ENCODE results near the gene STAT5A. TPM values are rescaled to one million over a fixed set of nuclear protein-coding genes. Genes with fewer than 3 reads are reported as not detected.

Gene STAT5A
- total RNA-seq, 1 experiment from 2014 or later: 7.8 TPM

DNA sequence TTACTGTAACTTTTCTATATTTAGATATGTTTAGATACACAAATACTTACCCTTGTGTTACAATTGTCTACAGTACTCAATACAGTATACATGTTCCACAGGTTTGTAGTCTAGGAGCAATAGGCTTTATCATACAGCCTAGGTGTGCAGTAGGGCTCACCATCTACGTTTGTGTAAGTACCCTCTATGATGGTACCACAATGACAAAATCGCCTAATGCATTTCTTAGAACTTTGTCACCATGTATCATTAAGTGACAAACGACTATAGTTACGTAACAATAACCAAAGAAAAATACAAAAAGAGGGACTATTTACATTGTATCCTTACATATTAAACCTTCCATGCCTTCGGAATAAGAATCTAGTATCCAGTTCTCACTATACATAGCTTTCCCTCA is 20.1 kb upstream of the STAT5A start:
- DNase-seq (ENCODE audit: low read depth): no peak

DNA sequence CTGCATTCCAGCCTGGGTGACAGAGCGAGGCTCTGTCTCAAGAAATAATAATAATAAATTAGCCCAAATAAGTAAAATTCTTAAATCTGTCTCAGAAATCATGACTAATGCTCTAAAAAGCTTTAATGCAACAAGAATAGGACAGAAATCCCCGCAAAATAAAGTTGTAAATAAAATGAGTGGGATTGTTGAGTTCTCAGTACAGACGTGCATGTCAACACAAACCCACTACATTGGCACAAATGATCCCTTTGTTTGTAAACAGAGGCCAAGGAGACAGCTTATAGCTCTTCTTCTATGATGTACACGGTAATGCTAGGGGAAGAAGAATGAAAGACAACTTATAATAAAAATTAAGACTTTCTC is 18.1 kb upstream of the STAT5A start:
- no peak for DNase-seq (ENCODE audit: low read depth)

DNA sequence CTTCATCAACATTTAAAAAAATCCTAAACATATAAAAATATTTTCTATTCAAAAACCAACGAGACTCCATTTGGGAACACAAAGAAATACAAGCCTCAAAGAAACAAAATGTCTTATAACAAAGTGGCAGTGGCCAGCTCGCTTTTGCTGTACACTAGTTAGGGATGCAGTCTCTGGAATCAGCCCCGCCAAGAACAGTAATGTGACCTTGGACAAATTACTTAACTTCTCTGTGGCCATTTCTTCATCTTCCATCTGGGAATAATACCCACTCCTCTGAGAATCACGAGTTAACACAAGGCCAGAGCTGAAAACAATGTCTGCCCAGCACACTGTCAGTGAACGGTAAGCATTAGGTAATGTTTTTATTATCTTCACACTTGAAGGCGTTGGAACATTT is 17.7 kb upstream of the STAT5A start:
- DNase-seq (ENCODE audit: low read depth): no peak

- DNase-seq (ENCODE audit: low read depth): no peak
These were observed 17.1 kb upstream of the STAT5A start for GRCh38 chr17:42271006-42271778.

DNA sequence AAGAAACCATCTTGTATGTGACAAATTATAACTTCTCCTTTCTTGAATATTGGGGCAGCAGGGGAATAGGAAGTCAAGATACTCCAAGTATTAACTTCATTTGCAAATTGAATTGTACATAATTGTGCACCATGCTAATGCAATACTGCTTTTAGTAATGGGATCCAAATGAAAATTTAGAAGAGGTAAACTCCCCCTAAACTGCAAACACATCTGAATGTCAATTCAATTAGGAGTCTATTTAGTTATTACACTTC is 16.6 kb upstream of the STAT5A start:
- no peak for DNase-seq (ENCODE audit: low read depth)

GRCh38 chr17:42272162-42272907 is 16.0 kb upstream of the STAT5A start:
- no peak for DNase-seq (ENCODE audit: low read depth)

DNA sequence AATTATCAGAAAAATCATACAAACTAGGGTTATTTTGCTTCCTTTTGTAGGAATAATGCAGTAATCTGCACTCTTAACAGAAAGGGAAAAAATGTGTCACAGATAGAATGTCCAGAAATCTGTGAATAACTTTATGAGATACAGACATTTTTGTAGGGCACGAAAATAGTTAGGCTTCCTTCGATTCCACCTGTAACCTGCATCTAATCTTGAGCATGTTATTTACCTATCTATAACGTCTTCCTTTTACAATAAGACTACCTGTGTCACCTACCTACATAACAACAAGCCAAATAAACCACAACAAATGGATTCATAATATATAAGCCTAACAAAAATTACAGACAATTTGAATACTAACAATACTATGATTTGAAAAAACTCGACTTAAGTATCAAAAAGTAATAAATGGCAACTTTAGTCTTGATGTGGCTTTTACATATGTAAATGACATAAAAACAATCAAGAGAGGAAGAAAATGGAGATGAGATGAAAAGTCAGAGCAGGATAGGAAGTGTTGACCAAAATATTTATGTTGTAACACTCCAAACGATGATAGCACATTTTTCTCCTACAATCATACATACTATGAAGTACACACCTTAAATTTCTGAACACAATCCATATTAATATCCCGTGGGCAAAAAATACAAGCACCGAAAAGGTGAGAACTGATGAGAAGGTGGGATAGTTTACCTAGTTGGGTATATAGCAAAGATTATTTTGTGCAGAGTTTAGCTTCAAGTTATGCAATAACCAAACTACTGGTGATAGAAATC is 14.6 kb upstream of the STAT5A start:
- DNase-seq (ENCODE audit: low read depth): no peak

DNA sequence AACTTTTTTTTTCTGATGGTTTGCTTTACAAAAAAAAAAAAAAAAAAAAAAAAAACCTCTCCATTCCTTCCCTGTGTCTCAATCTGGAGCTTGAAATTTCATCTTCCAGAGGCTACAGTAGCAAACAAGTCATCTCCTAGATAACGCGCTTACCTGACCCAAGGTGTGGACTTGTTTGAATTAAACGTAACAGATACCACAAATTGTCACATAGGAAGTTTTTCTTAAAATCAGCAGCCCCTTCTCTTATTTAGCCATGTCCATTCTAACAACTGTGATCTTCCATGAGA is 14.1 kb upstream of the STAT5A start:
- no peak for DNase-seq (ENCODE audit: low read depth)

DNA sequence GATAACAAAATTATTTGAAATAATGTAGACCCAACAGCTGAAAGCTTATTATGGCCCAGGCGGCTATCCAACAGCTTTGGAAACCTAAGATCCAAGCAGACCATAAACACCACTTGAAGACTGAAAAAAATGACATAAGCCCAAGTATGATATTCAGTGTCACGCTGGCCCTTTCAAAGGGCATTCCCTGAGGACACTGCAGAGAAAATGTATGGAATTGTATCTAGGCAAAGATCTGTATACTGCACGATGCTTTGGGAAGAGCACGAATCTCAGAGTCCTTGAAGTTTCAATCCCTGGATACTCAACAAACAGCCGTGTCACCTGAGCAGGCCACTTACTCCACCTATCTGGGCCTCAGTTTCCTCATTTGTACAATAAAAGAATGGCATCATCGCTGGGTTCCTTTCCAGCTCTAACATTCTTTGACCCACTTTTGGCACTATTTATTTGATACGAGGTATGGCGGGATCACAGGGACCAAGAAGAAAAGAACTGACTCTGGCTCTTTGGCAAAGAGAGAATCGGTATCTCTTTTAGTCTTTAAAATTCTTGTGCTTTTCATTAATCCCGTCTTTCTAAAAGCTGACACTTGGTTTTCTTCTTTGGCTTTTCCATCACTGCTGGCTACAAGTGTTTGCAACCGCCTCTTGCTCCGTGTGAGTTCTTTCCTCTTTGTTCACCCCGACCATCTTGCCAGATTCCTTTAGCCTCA is 13.3 kb upstream of the STAT5A start:
- no peak for DNase-seq (ENCODE audit: low read depth)

GRCh38 chr17:42275527-42276358 is 12.6 kb upstream of the STAT5A start:
- DNase-seq (ENCODE audit: low read depth): peak; percentile 47

- peak; percentile 66 for DNase-seq (ENCODE audit: low read depth)
These were observed 12.0 kb upstream of the STAT5A start, which contains the start of gene STAT5B for GRCh38 chr17:42276359-42276608. Gene STAT5B, minus strand, starts transcription at chr17:42276391. Its CDS starts 44,264 bp downstream, at chr17:42232127.

GRCh38 chr17:42276609-42277341 is 11.5 kb upstream of the STAT5A start:
- DNase-seq (ENCODE audit: low read depth): peak; percentile 79

GRCh38 chr17:42277342-42277712 is 11.0 kb upstream of the STAT5A start:
- no peak for DNase-seq (ENCODE audit: low read depth)

GRCh38 chr17:42279776-42280630 is 8.3 kb upstream of the STAT5A start:
- no peak for DNase-seq (ENCODE audit: low read depth)

DNA sequence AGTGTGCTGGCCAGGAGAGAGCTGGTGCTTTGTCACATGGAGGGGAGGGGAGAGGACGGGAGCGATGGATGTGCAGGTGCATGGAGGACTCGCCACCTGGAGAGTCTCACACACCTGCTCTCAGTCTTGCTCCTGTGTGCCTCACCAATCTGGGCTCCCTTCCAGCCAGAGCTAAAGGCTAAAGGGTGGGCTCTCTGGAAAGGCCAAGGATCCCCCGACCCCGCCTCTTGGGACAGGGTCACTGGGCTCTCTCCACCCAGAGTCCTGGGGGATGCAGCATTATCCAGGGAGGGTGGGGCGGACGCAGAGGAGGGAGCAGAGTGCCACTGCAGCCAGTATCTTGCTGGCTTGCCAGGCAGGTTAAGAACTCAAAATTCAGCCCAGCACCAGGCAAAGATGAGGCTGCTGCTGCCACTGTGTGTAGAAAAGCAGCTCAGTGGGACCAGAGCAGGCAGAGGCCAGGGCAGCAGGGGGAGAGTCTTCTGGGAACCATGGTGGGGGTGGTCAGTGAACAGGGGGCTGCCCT is 6.7 kb upstream of the STAT5A start:
- no peak for DNase-seq (ENCODE audit: low read depth)

GRCh38 chr17:42282478-42283080 is 5.7 kb upstream of the STAT5A start:
- no peak for DNase-seq (ENCODE audit: low read depth)

DNA sequence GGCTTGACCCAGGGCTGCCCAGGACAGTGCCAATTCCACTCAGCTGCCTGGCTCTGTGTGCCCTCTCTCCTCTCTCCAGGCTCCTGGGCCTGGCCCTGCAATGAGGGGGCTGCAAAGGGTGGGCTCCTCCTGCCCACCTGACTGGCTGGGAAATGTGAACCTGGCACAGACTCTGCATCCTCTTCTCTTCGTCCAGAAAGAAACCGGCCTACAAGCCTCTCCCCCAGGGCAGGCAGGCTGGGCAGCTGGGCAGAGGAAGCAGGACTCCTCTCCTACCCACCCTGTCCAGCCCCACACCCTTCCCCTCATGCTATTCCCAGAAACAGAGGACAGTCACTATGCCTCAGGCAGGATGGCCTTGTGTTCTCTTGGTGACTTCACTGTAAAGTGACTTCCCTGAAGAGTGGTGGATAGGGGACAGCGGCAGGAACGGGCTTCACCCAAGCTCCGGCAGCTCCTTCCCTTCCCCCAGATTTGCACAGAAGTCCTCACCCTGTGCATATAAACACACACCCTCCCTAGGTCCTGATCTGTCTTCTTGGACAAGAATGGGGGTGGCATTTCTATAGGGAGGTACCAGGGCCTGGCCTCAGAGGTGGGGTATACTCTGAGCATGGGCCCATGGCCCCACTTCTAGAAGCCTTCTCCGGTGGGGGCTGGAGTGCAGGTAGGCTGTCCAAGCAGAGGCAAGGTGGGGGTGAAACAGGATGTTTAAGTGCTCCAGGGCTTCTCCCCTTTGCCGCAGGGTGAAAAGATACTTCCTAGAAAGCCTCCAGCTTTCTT is 4.9 kb upstream of the STAT5A start:
- DNase-seq (ENCODE audit: low read depth): no peak

- no peak for DNase-seq (ENCODE audit: low read depth)
These were observed 4.3 kb upstream of the STAT5A start for GRCh38 chr17:42284024-42284369.

DNA sequence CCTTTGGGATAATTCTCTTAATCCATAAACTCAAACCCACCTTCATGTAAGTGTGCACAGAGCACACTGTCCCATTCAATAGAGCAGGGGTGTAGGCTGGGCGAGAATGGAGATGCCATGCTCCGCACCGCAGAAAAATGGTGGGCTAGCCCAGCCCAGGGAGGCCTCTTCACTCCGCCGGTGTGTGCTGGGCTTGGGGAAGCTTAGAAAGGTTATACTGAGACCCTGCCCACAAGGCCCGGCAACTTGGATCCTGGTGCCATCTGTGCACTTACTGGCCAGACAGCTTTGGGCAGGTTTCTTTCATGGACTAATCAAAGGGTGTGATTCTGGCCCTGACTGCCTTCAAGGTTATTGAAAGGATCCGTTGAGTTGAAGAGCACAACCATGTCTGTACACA is 3.7 kb upstream of the STAT5A start:
- no peak for DNase-seq (ENCODE audit: low read depth)
